HepG2 (cell line): ENCODE results near the gene H2AZ2. TPM values are rescaled to one million over a fixed set of nuclear protein-coding genes. Genes with fewer than 3 reads are reported as not detected.

Source experiments
- CREM ChIP-seq, 2 experiments: sonication (generic) in 1 of 2; formaldehyde crosslinking in 1 of 2; IDR thresholded peaks; 2 replicates each; pipeline versions ENCODE4 v1.4.0 to v1.6.1; 2016 to 2020; ENCODE audit warnings: antibody characterized with exemption in 1 of 2, mild to moderate bottlenecking in 1 of 2, missing genetic modification reagents in 1 of 2
- FOXA1 ChIP-seq, 2 experiments: fragments of 450-650 bp in 1 of 2; sonication (generic) in 1 of 2; formaldehyde crosslinking in 1 of 2; IDR thresholded peaks; 2 replicates each; pipeline versions ENCODE4 v1.4.0 to v1.6.1; 2016 to 2020; ENCODE audit warnings: missing genetic modification reagents in 1 of 2
- FOXJ3 ChIP-seq: sonication (generic); formaldehyde crosslinking; IDR thresholded peaks from 2 replicates; pipeline ENCODE4 v1.4.0; 2020; ENCODE audit warnings: missing genetic modification reagents, mild to moderate bottlenecking, borderline replicate concordance
- GATAD2A ChIP-seq: IDR thresholded peaks from 2 replicates; pipeline ENCODE4 v1.6.1; 2016
- JUN ChIP-seq: sonication (generic); formaldehyde crosslinking; IDR thresholded peaks from 2 replicates; pipeline ENCODE4 v1.4.0; 2020; ENCODE audit warnings: mild to moderate bottlenecking, missing genetic modification reagents
- MEF2D ChIP-seq: sonication (generic); formaldehyde crosslinking; IDR thresholded peaks from 2 replicates; pipeline ENCODE4 v1.5.1; 2020; ENCODE audit warnings: mild to moderate bottlenecking, missing genetic modification reagents
- ONECUT2 ChIP-seq: sonication (generic); formaldehyde crosslinking; IDR thresholded peaks from 2 replicates; pipeline ENCODE4 v1.4.0; 2020; ENCODE audit warnings: missing genetic modification reagents
- RAD51 ChIP-seq: fragments of 450-650 bp; IDR thresholded peaks from 2 replicates; pipeline ENCODE4 v1.6.1; 2016; ENCODE audit warnings: borderline replicate concordance
- ZNF350 ChIP-seq: sonication (generic); formaldehyde crosslinking; IDR thresholded peaks from 2 replicates; pipeline ENCODE4 v1.4.0; 2020; ENCODE audit warnings: mild to moderate bottlenecking, low read depth, missing genetic modification reagents, borderline replicate concordance
- ZSCAN25 ChIP-seq: sonication (generic); formaldehyde crosslinking; IDR thresholded peaks from 2 replicates; pipeline ENCODE4 v1.8.0; 2022; ENCODE audit warnings: mild to moderate bottlenecking, missing genetic modification reagents
- polyA plus RNA-seq, 8 experiments: library from polyadenylated mRNA; depleted of rRNA in 3 of 8; stranded (reverse) in 7 of 8; unstranded in 1 of 8; fragments of >200 nt; fragmentation: Illumina TruSeq in 4 of 8; extraction: Trizol in 4 of 8; gene quantifications; 2 replicates each; pipeline versions ENCODE4 v1.2.1 to v1.2.3, GENCODE V29; 2011 to 2016; ENCODE audit warnings: low read depth in 4 of 8, missing spikeins in 1 of 8, mixed read lengths in 1 of 8; ENCODE audit not compliant: insufficient read depth in 1 of 8
- total RNA-seq, 5 experiments: library from RNA; depleted of rRNA; stranded (reverse); fragments of >200 nt; fragmentation: Illumina TruSeq; extraction: Trizol; gene quantifications; 2 replicates each; pipeline ENCODE4 v1.2.3, GENCODE V29; 2016; ENCODE audit warnings: low read depth in 1 of 5
- TF ChIP-seq, protein P1 (sequence below), 2 experiments: sonication (generic) in 1 of 2; formaldehyde crosslinking in 1 of 2; IDR thresholded peaks; 2 replicates each; pipeline versions ENCODE4 v1.4.0 to v1.6.1; 2018 to 2020; ENCODE audit warnings: missing genetic modification reagents in 2 of 2, borderline replicate concordance in 1 of 2, low read depth in 1 of 2, mild to moderate bottlenecking in 1 of 2, missing biosample characterization in 1 of 2
- TF ChIP-seq, protein P2 (sequence below): sonication (generic); formaldehyde crosslinking; IDR thresholded peaks from 2 replicates; pipeline ENCODE4 v1.8.0; 2022; ENCODE audit warnings: mild to moderate bottlenecking, missing genetic modification reagents; ENCODE audit not compliant: insufficient replicate concordance
- TF ChIP-seq, protein P3 (sequence below): sonication (generic); formaldehyde crosslinking; IDR thresholded peaks from 2 replicates; pipeline ENCODE4 v1.8.1; 2023; ENCODE audit warnings: missing genetic modification reagents, mild to moderate bottlenecking, borderline replicate concordance

H2AZ2 gene
- total and polyA plus RNA-seq, 2 of the 13 experiments (the other 11 are each of a cell fraction or from before 2014, with no cell fraction given) = 121 to 223 TPM

DNA sequence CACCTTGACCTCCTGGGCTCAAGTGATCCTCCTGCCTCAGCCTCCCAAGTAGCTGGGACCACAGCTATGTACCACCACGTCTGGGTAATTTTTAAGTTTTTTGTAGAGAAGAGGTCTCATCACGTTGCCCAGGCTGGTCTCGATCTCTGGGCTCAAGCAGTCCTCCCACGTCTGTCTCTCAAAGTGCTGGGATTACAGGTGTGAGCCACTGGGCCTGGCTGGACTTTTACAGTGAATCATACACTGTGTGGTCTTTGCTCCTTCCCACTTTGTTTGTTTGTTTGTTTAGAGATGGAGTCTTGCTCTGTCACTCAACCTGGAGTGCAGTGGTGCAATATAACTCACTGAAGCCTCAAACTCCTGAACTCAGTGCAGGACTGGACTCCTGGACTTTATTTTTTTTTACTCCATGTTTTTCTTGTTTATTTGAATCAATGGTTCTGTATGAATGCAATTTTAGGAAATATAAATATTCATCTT lies 38.9 kb downstream of the H2AZ2 start (continued):
- TF ChIP-seq ONECUT2 (CRISPR knock-in tag) = no peak
- TF ChIP-seq ZSCAN25 (CRISPR knock-in tag) = peak; percentile 40; the same call in 1 of the 2 replicates
- TF ChIP-seq GATAD2A = peak; percentile 72
- TF ChIP-seq CREM (IDR thresholded peaks at IDR 0.05) = no peak; the same call in 1 of the 2 replicates
- TF ChIP-seq CREM (CRISPR knock-in tag; IDR thresholded peaks at IDR 0.05) = no peak
- TF ChIP-seq, protein P1, sequence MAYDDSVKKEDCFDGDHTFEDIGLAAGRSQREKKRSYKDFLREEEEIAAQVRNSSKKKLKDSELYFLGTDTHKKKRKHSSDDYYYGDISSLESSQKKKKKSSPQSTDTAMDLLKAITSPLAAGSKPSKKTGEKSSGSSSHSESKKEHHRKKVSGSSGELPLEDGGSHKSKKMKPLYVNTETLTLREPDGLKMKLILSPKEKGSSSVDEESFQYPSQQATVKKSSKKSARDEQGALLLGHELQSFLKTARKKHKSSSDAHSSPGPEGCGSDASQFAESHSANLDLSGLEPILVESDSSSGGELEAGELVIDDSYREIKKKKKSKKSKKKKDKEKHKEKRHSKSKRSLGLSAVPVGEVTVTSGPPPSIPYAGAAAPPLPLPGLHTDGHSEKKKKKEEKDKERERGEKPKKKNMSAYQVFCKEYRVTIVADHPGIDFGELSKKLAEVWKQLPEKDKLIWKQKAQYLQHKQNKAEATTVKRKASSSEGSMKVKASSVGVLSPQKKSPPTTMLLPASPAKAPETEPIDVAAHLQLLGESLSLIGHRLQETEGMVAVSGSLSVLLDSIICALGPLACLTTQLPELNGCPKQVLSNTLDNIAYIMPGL (CRISPR knock-in tag; IDR thresholded peaks at IDR 0.05; ENCODE audit: borderline replicate concordance in 1 of 2, low read depth in 1 of 2) = 0 out of 4 replicates have a peak, but pooled peaks of 1 of the 2 experiments have one; percentile 44
- peak; percentile 21; the same call in 1 of the 2 replicates for TF ChIP-seq ZNF350 (CRISPR knock-in tag)
- TF ChIP-seq, protein P2, sequence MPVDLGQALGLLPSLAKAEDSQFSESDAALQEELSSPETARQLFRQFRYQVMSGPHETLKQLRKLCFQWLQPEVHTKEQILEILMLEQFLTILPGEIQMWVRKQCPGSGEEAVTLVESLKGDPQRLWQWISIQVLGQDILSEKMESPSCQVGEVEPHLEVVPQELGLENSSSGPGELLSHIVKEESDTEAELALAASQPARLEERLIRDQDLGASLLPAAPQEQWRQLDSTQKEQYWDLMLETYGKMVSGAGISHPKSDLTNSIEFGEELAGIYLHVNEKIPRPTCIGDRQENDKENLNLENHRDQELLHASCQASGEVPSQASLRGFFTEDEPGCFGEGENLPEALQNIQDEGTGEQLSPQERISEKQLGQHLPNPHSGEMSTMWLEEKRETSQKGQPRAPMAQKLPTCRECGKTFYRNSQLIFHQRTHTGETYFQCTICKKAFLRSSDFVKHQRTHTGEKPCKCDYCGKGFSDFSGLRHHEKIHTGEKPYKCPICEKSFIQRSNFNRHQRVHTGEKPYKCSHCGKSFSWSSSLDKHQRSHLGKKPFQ = peak; percentile 98
- 0 out of 2 replicates have a peak, but pooled peaks have one; percentile 55 for TF ChIP-seq JUN (CRISPR knock-in tag)
- TF ChIP-seq FOXJ3 = 0 out of 2 replicates have a peak, but pooled peaks have one; percentile 15
- 0 out of 2 replicates have a peak, but pooled peaks have one; percentile 36 for TF ChIP-seq MEF2D (CRISPR knock-in tag)
- TF ChIP-seq FOXA1 (IDR thresholded peaks at IDR 0.05) = peak; percentile 42
- TF ChIP-seq FOXA1 (CRISPR knock-in tag; IDR thresholded peaks at IDR 0.05) = peak; percentile 52; the same call in 1 of the 2 replicates
- TF ChIP-seq, protein P3, sequence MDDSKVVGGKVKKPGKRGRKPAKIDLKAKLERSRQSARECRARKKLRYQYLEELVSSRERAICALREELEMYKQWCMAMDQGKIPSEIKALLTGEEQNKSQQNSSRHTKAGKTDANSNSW (CRISPR knock-in tag) = no peak
- TF ChIP-seq RAD51 = no peak
